ENCODE data around the gene PIP4K2C. TPM values are rescaled to one million over a fixed set of nuclear protein-coding genes. Genes with fewer than 3 reads are reported as not detected.
"Not testable (repeated sequence)": the region's sequence is repeated elsewhere in the genome, so short reads cannot be mapped to it uniquely, and the experiment has no call there.

The PIP4K2C gene
- total RNA-seq, 2 donors from 2014 or later, result 16.0 to 23.0 TPM

DNA sequence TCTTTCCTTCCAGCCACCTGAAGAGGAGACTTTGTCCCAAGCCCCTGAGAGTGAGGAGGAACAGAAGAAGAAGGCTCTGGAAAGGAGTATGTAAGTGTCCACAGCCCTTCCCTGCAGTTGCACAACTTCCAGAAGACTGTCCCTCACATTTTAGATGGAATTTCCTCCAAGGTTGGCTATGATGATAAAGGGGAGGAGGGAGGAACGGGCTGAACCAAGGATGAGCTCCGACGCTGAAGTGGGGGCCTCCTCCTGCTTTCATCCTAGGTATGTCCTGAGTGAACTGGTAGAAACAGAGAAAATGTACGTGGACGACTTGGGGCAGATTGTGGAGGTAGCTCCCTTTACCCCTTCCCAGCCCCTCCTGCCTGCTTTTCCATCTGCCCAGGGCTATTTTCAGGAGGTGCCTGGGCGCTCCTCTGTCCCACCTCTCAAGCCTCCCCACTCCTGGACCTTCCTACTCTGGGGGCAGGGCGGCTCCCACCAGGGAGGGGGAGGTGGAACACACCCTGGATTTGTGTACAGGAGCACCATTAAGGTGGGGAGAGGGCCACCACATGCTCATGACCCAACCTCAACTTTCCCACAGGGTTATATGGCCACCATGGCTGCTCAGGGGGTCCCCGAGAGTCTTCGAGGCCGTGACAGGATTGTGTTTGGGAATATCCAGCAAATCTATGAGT lies 22.6 kb downstream of the PIP4K2C start:
- Mint-ChIP-seq H3K36me3 (ENCODE audit: low read depth) (no peaks in the 10 kb centered on the region), H3K4me3 (no peak overlapping the region), H3K9me3 (no peaks in the 10 kb centered on the region), H3K4me1 (no peaks in the 10 kb centered on the region), H3K27me3 (peaks cover 30% of the 10 kb centered on the region), H3K27ac (no peak overlapping the region)
- no peak for ATAC-seq (replicated peaks)

- peaks cover 37% of the 10 kb centered on the region for H3K27me3 Mint-ChIP-seq
- no peak for ATAC-seq (replicated peaks)
- no peaks in the 10 kb centered on the region for H3K4me1 Mint-ChIP-seq
- H3K4me3 Mint-ChIP-seq, result no peak overlapping the region
- no peaks in the 10 kb centered on the region for H3K9me3 Mint-ChIP-seq
- H3K36me3 Mint-ChIP-seq (ENCODE audit: low read depth), result no peaks in the 10 kb centered on the region
- no peak overlapping the region for H3K27ac Mint-ChIP-seq
Observed at GRCh38 chr12:57614178-57614947, 23.4 kb downstream of the PIP4K2C start.

- ATAC-seq (replicated peaks), result no peak
- H3K4me3 Mint-ChIP-seq, result no peak overlapping the region
- H3K36me3 Mint-ChIP-seq (ENCODE audit: low read depth), result no peaks in the 10 kb centered on the region
- H3K9me3 Mint-ChIP-seq, result no peaks in the 10 kb centered on the region
- H3K27ac Mint-ChIP-seq, result no peak overlapping the region
- peaks cover 38% of the 10 kb centered on the region for H3K27me3 Mint-ChIP-seq
- H3K4me1 Mint-ChIP-seq, result no peaks in the 10 kb centered on the region
Observed at GRCh38 chr12:57614948-57615500, 24.0 kb downstream of the PIP4K2C start.

DNA sequence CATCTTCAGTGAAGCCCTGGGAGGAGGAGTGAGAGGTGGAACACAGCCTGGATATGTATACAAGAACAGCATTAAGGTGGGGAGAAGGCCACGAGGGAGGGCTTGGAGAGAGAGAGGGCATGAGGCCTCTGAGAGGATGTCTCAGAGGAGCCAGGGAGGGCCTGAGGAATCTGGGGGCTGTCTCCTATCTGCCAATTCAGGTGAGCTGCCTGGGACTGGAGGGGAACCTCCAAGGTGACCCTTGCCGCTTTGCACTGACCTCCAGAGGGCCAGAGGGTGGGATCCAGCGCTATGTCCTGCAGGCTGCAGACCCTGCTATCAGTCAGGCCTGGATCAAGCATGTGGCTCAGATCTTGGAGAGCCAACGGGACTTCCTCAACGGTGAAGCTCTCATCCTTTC lies 24.6 kb downstream of the PIP4K2C start:
- Mint-ChIP-seq H3K9me3 (no peaks in the 10 kb centered on the region), H3K27me3 (peaks cover 40% of the 10 kb centered on the region), H3K36me3 (ENCODE audit: low read depth) (no peaks in the 10 kb centered on the region), H3K4me3 (no peak overlapping the region), H3K27ac (no peak overlapping the region), H3K4me1 (no peaks in the 10 kb centered on the region)
- ATAC-seq (replicated peaks), result no peak

- no peak overlapping the region for H3K27ac Mint-ChIP-seq
Observed at GRCh38 chr12:57616383-57617101, 25.6 kb downstream of the PIP4K2C start.

GRCh38 chr12:57617942-57618341 lies 26.9 kb downstream of the PIP4K2C start:
- ATAC-seq (replicated peaks), result no peak
- H3K36me3 Mint-ChIP-seq (ENCODE audit: low read depth), result peaks cover 6% of the 10 kb centered on the region
- H3K4me3 Mint-ChIP-seq, result no peak overlapping the region
- H3K4me1 Mint-ChIP-seq, result peaks cover 11% of the 10 kb centered on the region
- H3K27ac Mint-ChIP-seq, result no peak overlapping the region
- no peaks in the 10 kb centered on the region for H3K9me3 Mint-ChIP-seq
- H3K27me3 Mint-ChIP-seq, result peaks cover 54% of the 10 kb centered on the region

More at GRCh38 chr12:57616383-57617101, 25.6 kb downstream of the PIP4K2C start:
- Mint-ChIP-seq H3K4me1 (peaks cover 5% of the 10 kb centered on the region), H3K27me3 (peaks cover 48% of the 10 kb centered on the region), H3K4me3 (no peak overlapping the region), H3K9me3 (no peaks in the 10 kb centered on the region), H3K36me3 (ENCODE audit: low read depth) (no peaks in the 10 kb centered on the region)
- no peak for ATAC-seq (replicated peaks)

- H3K9me3 Mint-ChIP-seq; H3K4me3 Mint-ChIP-seq; H3K27ac Mint-ChIP-seq; ATAC-seq (replicated peaks); H3K36me3 Mint-ChIP-seq (ENCODE audit: low read depth): not testable (repeated sequence)
- peaks cover 11% of the 10 kb centered on the region for H3K4me1 Mint-ChIP-seq
- peaks cover 59% of the 10 kb centered on the region for H3K27me3 Mint-ChIP-seq
Observed at GRCh38 chr12:57618431-57618830, 27.4 kb downstream of the PIP4K2C start.

DNA sequence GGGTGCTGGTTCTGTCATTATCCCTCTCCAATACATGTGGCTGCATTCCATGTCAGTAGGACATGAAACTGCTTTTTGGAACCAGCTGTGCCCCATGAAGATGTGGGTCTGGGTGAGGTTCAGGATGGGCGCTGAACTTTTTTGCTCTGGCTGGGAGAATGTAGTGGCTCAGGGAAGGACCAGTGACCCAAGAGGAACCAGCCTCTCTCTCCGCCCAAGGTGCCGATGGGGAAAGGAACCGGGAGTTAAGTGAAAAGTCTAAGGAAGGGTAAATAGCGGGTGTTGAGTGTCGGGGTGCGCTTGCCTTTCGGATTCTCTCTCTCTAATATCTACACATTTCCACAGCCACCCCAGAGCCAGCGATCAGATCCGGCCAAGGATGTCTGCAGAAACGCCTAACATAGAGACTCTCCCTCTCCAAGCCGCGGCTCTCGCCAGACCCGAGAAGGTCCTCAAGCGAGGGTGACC lies 28.0 kb downstream of the PIP4K2C start:
- H3K4me1 Mint-ChIP-seq, result peaks cover 11% of the 10 kb centered on the region
- H3K4me3 Mint-ChIP-seq, result peak overlapping the region; percentile 52
- peaks cover 62% of the 10 kb centered on the region for H3K27me3 Mint-ChIP-seq
- H3K27ac Mint-ChIP-seq, result no peak overlapping the region
- peaks cover 6% of the 10 kb centered on the region for H3K36me3 Mint-ChIP-seq (ENCODE audit: low read depth)
- ATAC-seq (replicated peaks), result no peak
- no peaks in the 10 kb centered on the region for H3K9me3 Mint-ChIP-seq

- Mint-ChIP-seq H3K9me3 (no peaks in the 10 kb centered on the region), H3K36me3 (ENCODE audit: low read depth) (peaks cover 6% of the 10 kb centered on the region), H3K4me1 (peaks cover 11% of the 10 kb centered on the region), H3K4me3 (peak overlapping the region; percentile 52), H3K27me3 (peaks cover 69% of the 10 kb centered on the region), H3K27ac (no peak overlapping the region)
- peak; percentile 57 for ATAC-seq (replicated peaks)
Observed at GRCh38 chr12:57619434-57620244, 28.6 kb downstream of the PIP4K2C start.

GRCh38 chr12:57620245-57620935 lies 29.4 kb downstream of the PIP4K2C start:
- no peaks in the 10 kb centered on the region for H3K9me3 Mint-ChIP-seq
- peaks cover 73% of the 10 kb centered on the region for H3K27me3 Mint-ChIP-seq
- H3K4me1 Mint-ChIP-seq, result peaks cover 11% of the 10 kb centered on the region
- H3K4me3 Mint-ChIP-seq, result peak overlapping the region; percentile 51
- peaks cover 6% of the 10 kb centered on the region for H3K36me3 Mint-ChIP-seq (ENCODE audit: low read depth)
- H3K27ac Mint-ChIP-seq, result no peak overlapping the region
- ATAC-seq (replicated peaks), result no peak

- H3K36me3 Mint-ChIP-seq (ENCODE audit: low read depth), result peaks cover 6% of the 10 kb centered on the region
- peak overlapping the region; percentile 51 for H3K4me3 Mint-ChIP-seq
- no peak overlapping the region for H3K27ac Mint-ChIP-seq
- no peaks in the 10 kb centered on the region for H3K9me3 Mint-ChIP-seq
- H3K4me1 Mint-ChIP-seq, result peaks cover 11% of the 10 kb centered on the region
- H3K27me3 Mint-ChIP-seq, result peaks cover 77% of the 10 kb centered on the region
- no peak for ATAC-seq (replicated peaks)
Observed at GRCh38 chr12:57620936-57621496, 30.0 kb downstream of the PIP4K2C start.

- peaks cover 11% of the 10 kb centered on the region for H3K4me1 Mint-ChIP-seq
- no peaks in the 10 kb centered on the region for H3K9me3 Mint-ChIP-seq
- peaks cover 81% of the 10 kb centered on the region for H3K27me3 Mint-ChIP-seq
- H3K27ac Mint-ChIP-seq, result no peak overlapping the region
- H3K4me3 Mint-ChIP-seq, result peak overlapping the region; percentile 51
- H3K36me3 Mint-ChIP-seq (ENCODE audit: low read depth), result peaks cover 6% of the 10 kb centered on the region
- peak; percentile 81 for ATAC-seq (replicated peaks)
Observed at GRCh38 chr12:57621497-57622292, 30.7 kb downstream of the PIP4K2C start.

Data from activated T-helper 17 cell treated with anti-CD3 and anti-CD28 coated beads, Interleukin-2, amount 50 U/mL, for 72 hours (primary cell).